Stimulated activated effector memory CD8-positive, alpha-beta T cell treated with anti-CD3 and anti-CD28 coated beads, Interleukin-12 subunit alpha, Interleukin-12 subunit beta, amount 100 ng/mL, for 72 hours (primary cell): ENCODE measurements around the gene WWOX.
A peak's percentile ranks its signal among the peaks of the same experiment; 100 is the strongest.

Experiments used
- ATAC-seq: fragments of 150-1000 bp; cut with Tn5 transposase; 2 replicates; pipeline ENCODE4 v1.10.0; 2021
- DNase-seq, 2 donors: peaks; one replicate each; pipeline ENCODE4 v3.0.0; 2021 to 2022; ENCODE audit warnings: low spot score in 2 of 2
- H3K27ac Mint-ChIP-seq: one replicate; pipeline ENCODE4 v1.8.0; 2022; ENCODE audit warnings: mild to moderate bottlenecking, mixed read lengths
- H3K36me3 Mint-ChIP-seq: one replicate; pipeline ENCODE4 v1.8.0; 2022; ENCODE audit warnings: mild to moderate bottlenecking, mixed read lengths
- H3K4me1 Mint-ChIP-seq: one replicate; pipeline ENCODE4 v1.8.0; 2022; ENCODE audit warnings: mixed read lengths
- H3K4me3 Mint-ChIP-seq: one replicate; pipeline ENCODE4 v1.8.0; 2022; ENCODE audit warnings: mild to moderate bottlenecking, mixed read lengths
- H3K9me3 Mint-ChIP-seq: one replicate; pipeline ENCODE4 v1.8.0; 2022; ENCODE audit warnings: mixed read lengths

Gene WWOX

GRCh38 chr16:79173919-79174318 is 1074.5 kb downstream of the WWOX start:
- no peak for ATAC-seq

GRCh38 chr16:79175286-79176057 is 1076.0 kb downstream of the WWOX start:
- no peak for DNase-seq
- H3K36me3 Mint-ChIP-seq: no peaks in the 10 kb centered on the region
- ATAC-seq: peak; percentile 65
- H3K9me3 Mint-ChIP-seq: peaks cover under 1% of the 10 kb centered on the region
- peaks cover 9% of the 10 kb centered on the region for H3K4me1 Mint-ChIP-seq
- H3K27ac Mint-ChIP-seq: no peak overlapping the region
- no peak overlapping the region for H3K4me3 Mint-ChIP-seq

More at GRCh38 chr16:79173919-79174318, 1074.5 kb downstream of the WWOX start:
- H3K9me3 Mint-ChIP-seq: no peaks in the 10 kb centered on the region
- no peaks in the 10 kb centered on the region for H3K36me3 Mint-ChIP-seq
- H3K4me3 Mint-ChIP-seq: no peak overlapping the region
- H3K27ac Mint-ChIP-seq: no peak overlapping the region
- DNase-seq: no peak
- H3K4me1 Mint-ChIP-seq: peaks cover 15% of the 10 kb centered on the region

- ATAC-seq: no peak
- H3K27ac Mint-ChIP-seq: peak overlapping the region; percentile 21
- H3K4me1 Mint-ChIP-seq: peaks cover 20% of the 10 kb centered on the region
- H3K9me3 Mint-ChIP-seq: peaks cover 3% of the 10 kb centered on the region
- no peak for DNase-seq
- no peak overlapping the region for H3K4me3 Mint-ChIP-seq
- no peaks in the 10 kb centered on the region for H3K36me3 Mint-ChIP-seq
Observed at GRCh38 chr16:79177018-79177417, 1077.6 kb downstream of the WWOX start.

- no peak overlapping the region for H3K4me3 Mint-ChIP-seq
- no peaks in the 10 kb centered on the region for H3K36me3 Mint-ChIP-seq
- H3K9me3 Mint-ChIP-seq: peaks cover 3% of the 10 kb centered on the region
- DNase-seq: no peak
- H3K4me1 Mint-ChIP-seq: peaks cover 46% of the 10 kb centered on the region
- peak; percentile 40 for ATAC-seq
- peak overlapping the region; percentile 35 for H3K27ac Mint-ChIP-seq
Observed at GRCh38 chr16:79181419-79181818, 1082.0 kb downstream of the WWOX start.

GRCh38 chr16:79182616-79183015 is 1083.2 kb downstream of the WWOX start:
- peaks cover 3% of the 10 kb centered on the region for H3K9me3 Mint-ChIP-seq
- H3K4me1 Mint-ChIP-seq: peaks cover 51% of the 10 kb centered on the region
- peak; percentile 67 for ATAC-seq
- DNase-seq: no peak
- H3K4me3 Mint-ChIP-seq: peak overlapping the region; percentile 3
- H3K36me3 Mint-ChIP-seq: no peaks in the 10 kb centered on the region
- peak overlapping the region; percentile 3 for H3K27ac Mint-ChIP-seq

GRCh38 chr16:79183571-79183970 is 1084.1 kb downstream of the WWOX start:
- H3K27ac Mint-ChIP-seq: no peak overlapping the region
- no peak for ATAC-seq

GRCh38 chr16:79184464-79185030 is 1085.1 kb downstream of the WWOX start:
- ATAC-seq (no peak), DNase-seq (no peak)
- Mint-ChIP-seq H3K9me3 (peaks cover 3% of the 10 kb centered on the region), H3K4me3 (no peak overlapping the region), H3K27ac (no peak overlapping the region), H3K36me3 (no peaks in the 10 kb centered on the region), H3K4me1 (peaks cover 63% of the 10 kb centered on the region)

More at GRCh38 chr16:79183571-79183970, 1084.1 kb downstream of the WWOX start:
- DNase-seq: no peak
- Mint-ChIP-seq H3K36me3 (no peaks in the 10 kb centered on the region), H3K4me1 (peaks cover 61% of the 10 kb centered on the region), H3K4me3 (no peak overlapping the region), H3K9me3 (peaks cover 3% of the 10 kb centered on the region)

GRCh38 chr16:79185711-79186110 is 1086.3 kb downstream of the WWOX start:
- no peak for DNase-seq
- Mint-ChIP-seq H3K36me3 (no peaks in the 10 kb centered on the region), H3K4me1 (peaks cover 63% of the 10 kb centered on the region), H3K27ac (no peak overlapping the region), H3K4me3 (no peak overlapping the region), H3K9me3 (peaks cover under 1% of the 10 kb centered on the region)
- ATAC-seq: no peak

- H3K36me3 Mint-ChIP-seq: no peaks in the 10 kb centered on the region
- H3K27ac Mint-ChIP-seq: no peak overlapping the region
- no peak overlapping the region for H3K4me3 Mint-ChIP-seq
- DNase-seq (no peak), ATAC-seq (no peak)
- H3K4me1 Mint-ChIP-seq: peaks cover 60% of the 10 kb centered on the region
- no peaks in the 10 kb centered on the region for H3K9me3 Mint-ChIP-seq
Observed at GRCh38 chr16:79186196-79186595, 1086.7 kb downstream of the WWOX start.

- no peaks in the 10 kb centered on the region for H3K9me3 Mint-ChIP-seq
- peaks cover 46% of the 10 kb centered on the region for H3K4me1 Mint-ChIP-seq
- H3K4me3 Mint-ChIP-seq: no peak overlapping the region
- H3K27ac Mint-ChIP-seq: no peak overlapping the region
- DNase-seq (no peak), ATAC-seq (no peak)
- no peaks in the 10 kb centered on the region for H3K36me3 Mint-ChIP-seq
Observed at GRCh38 chr16:79188115-79188738, 1088.8 kb downstream of the WWOX start.

GRCh38 chr16:79188739-79189122 is 1089.3 kb downstream of the WWOX start:
- H3K27ac Mint-ChIP-seq: no peak overlapping the region
- no peak overlapping the region for H3K4me3 Mint-ChIP-seq
- no peaks in the 10 kb centered on the region for H3K36me3 Mint-ChIP-seq

GRCh38 chr16:79190542-79190941 is 1091.1 kb downstream of the WWOX start:
- Mint-ChIP-seq H3K36me3 (no peaks in the 10 kb centered on the region), H3K27ac (no peak overlapping the region), H3K4me3 (no peak overlapping the region), H3K9me3 (no peaks in the 10 kb centered on the region), H3K4me1 (peaks cover 39% of the 10 kb centered on the region)
- ATAC-seq (no peak), DNase-seq (no peak)

More at GRCh38 chr16:79188739-79189122, 1089.3 kb downstream of the WWOX start:
- Mint-ChIP-seq H3K4me1 (peaks cover 43% of the 10 kb centered on the region), H3K9me3 (no peaks in the 10 kb centered on the region)
- ATAC-seq (no peak), DNase-seq (no peak)

GRCh38 chr16:79191933-79192332 is 1092.5 kb downstream of the WWOX start:
- ATAC-seq (no peak), DNase-seq (no peak)
- no peaks in the 10 kb centered on the region for H3K36me3 Mint-ChIP-seq
- H3K4me1 Mint-ChIP-seq: peaks cover 33% of the 10 kb centered on the region
- no peak overlapping the region for H3K27ac Mint-ChIP-seq
- H3K9me3 Mint-ChIP-seq: no peaks in the 10 kb centered on the region
- H3K4me3 Mint-ChIP-seq: no peak overlapping the region

GRCh38 chr16:79192904-79193303 is 1093.5 kb downstream of the WWOX start:
- no peak overlapping the region for H3K4me3 Mint-ChIP-seq
- H3K4me1 Mint-ChIP-seq: peaks cover 30% of the 10 kb centered on the region
- DNase-seq: no peak
- ATAC-seq: no peak
- no peaks in the 10 kb centered on the region for H3K36me3 Mint-ChIP-seq
- H3K27ac Mint-ChIP-seq: no peak overlapping the region
- H3K9me3 Mint-ChIP-seq: no peaks in the 10 kb centered on the region

- peaks cover 22% of the 10 kb centered on the region for H3K4me1 Mint-ChIP-seq
- no peak for ATAC-seq
- no peaks in the 10 kb centered on the region for H3K9me3 Mint-ChIP-seq
- no peaks in the 10 kb centered on the region for H3K36me3 Mint-ChIP-seq
- H3K27ac Mint-ChIP-seq: no peak overlapping the region
- no peak for DNase-seq
- no peak overlapping the region for H3K4me3 Mint-ChIP-seq
Observed at GRCh38 chr16:79194291-79194690, 1094.8 kb downstream of the WWOX start.

- DNase-seq (no peak), ATAC-seq (no peak)
- H3K4me3 Mint-ChIP-seq: no peak overlapping the region
- H3K36me3 Mint-ChIP-seq: no peaks in the 10 kb centered on the region
- H3K9me3 Mint-ChIP-seq: no peaks in the 10 kb centered on the region
- H3K27ac Mint-ChIP-seq: no peak overlapping the region
- H3K4me1 Mint-ChIP-seq: peaks cover 27% of the 10 kb centered on the region
Observed at GRCh38 chr16:79195938-79196337, 1096.5 kb downstream of the WWOX start.
